ENCODE data around the gene IL17RD. TPM values are rescaled to one million over a fixed set of nuclear protein-coding genes. Genes with fewer than 3 reads are reported as not detected.

IL17RD gene
- total RNA-seq, 4 donors from 2014 or later: 2.9 to 5.9 (median 5.4) TPM

- H3K4me3 ChIP-seq (ENCODE audit: low read depth, poor library complexity, severe bottlenecking): no peak overlapping the region
- WGBS, 2 donors: 85 to 94% methylated on average over 4 of the region's 4 CpGs
- intact Hi-C loops (cut with DNase I; ENCODE audit: low total_unique reads): no loop called here
- no peak for TF ChIP-seq POLR2A (IDR thresholded peaks at IDR 0.05)
- TF ChIP-seq CTCF (IDR thresholded peaks at IDR 0.05): no peak
- no peak for DNase-seq (ENCODE audit: low spot score in 2 of 2)
Measured at GRCh38 chr3:57126244-57126643, 38.9 kb downstream of the IL17RD start.

- no peak for DNase-seq (ENCODE audit: low spot score in 2 of 2)
- no peak overlapping the region for H3K4me3 ChIP-seq (ENCODE audit: low read depth, poor library complexity, severe bottlenecking)
- TF ChIP-seq POLR2A (IDR thresholded peaks at IDR 0.05) (no peak), CTCF (IDR thresholded peaks at IDR 0.05) (no peak)
- WGBS, 2 donors: 69% methylated on average over 10 of the region's 10 CpGs
- intact Hi-C loops (cut with DNase I; ENCODE audit: low total_unique reads): no loop called here
Measured at GRCh38 chr3:57120451-57121174, 44.5 kb downstream of the IL17RD start.

GRCh38 chr3:57120040-57120439, 45.1 kb downstream of the IL17RD start:
- intact Hi-C loops (cut with DNase I; ENCODE audit: low total_unique reads): no loop called here
- no peak for DNase-seq (ENCODE audit: low spot score in 2 of 2)
- WGBS, 2 donors: 88 to 91% methylated on average over 3 of the region's 3 CpGs
- no peak overlapping the region for H3K4me3 ChIP-seq (ENCODE audit: low read depth, poor library complexity, severe bottlenecking)
- TF ChIP-seq POLR2A (IDR thresholded peaks at IDR 0.05) (no peak), CTCF (IDR thresholded peaks at IDR 0.05) (no peak)

- no peak for DNase-seq (ENCODE audit: low spot score in 2 of 2)
- TF ChIP-seq CTCF (IDR thresholded peaks at IDR 0.05) (no peak), POLR2A (IDR thresholded peaks at IDR 0.05) (no peak)
- intact Hi-C loops (cut with DNase I; ENCODE audit: low total_unique reads): no loop called here
- no peak overlapping the region for H3K4me3 ChIP-seq (ENCODE audit: low read depth, poor library complexity, severe bottlenecking)
- WGBS, 2 donors: 48 to 62% methylated on average over 3 of the region's 3 CpGs
Measured at GRCh38 chr3:57118254-57118653, 46.9 kb downstream of the IL17RD start.

- TF ChIP-seq POLR2A (IDR thresholded peaks at IDR 0.05) (no peak), CTCF (IDR thresholded peaks at IDR 0.05) (no peak)
- H3K4me3 ChIP-seq (ENCODE audit: low read depth, poor library complexity, severe bottlenecking): no peak overlapping the region
- WGBS, 2 donors: 93 to 100% methylated on average over 3 of the region's 3 CpGs
- intact Hi-C loops (cut with DNase I; ENCODE audit: low total_unique reads): no loop called here
- no peak for DNase-seq (ENCODE audit: low spot score in 2 of 2)
Measured at GRCh38 chr3:57116501-57116900, 48.7 kb downstream of the IL17RD start.

- 75% methylated on average over 5 of the region's 5 CpGs for WGBS, 2 donors
- no peak overlapping the region for H3K4me3 ChIP-seq (ENCODE audit: low read depth, poor library complexity, severe bottlenecking)
- intact Hi-C loops (cut with DNase I; ENCODE audit: low total_unique reads): no loop called here
- no peak for DNase-seq (ENCODE audit: low spot score in 2 of 2)
- no peak for TF ChIP-seq POLR2A (IDR thresholded peaks at IDR 0.05)
- TF ChIP-seq CTCF (IDR thresholded peaks at IDR 0.05): no peak
Measured at GRCh38 chr3:57112206-57112605, 52.9 kb downstream of the IL17RD start.
